ENCODE results near the gene CDHR3.

Gene CDHR3

DNA sequence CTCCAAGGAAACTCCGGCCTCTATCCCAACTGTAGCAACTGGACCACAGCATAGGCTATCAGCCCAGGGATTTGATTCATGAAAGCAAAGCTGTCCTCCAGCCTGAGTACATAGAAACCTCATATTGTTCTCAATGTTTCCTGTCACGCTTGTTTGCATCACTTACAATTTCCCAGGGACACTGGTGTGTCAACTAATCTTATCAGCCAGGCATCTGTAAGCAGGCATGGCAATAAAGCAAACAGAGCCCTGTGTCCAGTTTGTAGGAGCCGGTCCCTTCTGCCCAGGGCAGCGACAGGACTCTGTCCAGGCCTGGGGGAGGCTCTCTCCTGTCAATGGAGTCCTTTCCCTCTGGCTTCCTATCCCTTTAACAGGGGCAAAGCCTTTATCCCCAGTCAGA is 23.0 kb upstream of the CDHR3 start:
- no peak overlapping the region for H3K4me3 ChIP-seq (ENCODE audit: low read depth, low read length)
- in situ Hi-C loops (cut with HindIII; ENCODE audit: low sequenced_read_pairs), result no loop called here
- TF ChIP-seq, protein P1, sequence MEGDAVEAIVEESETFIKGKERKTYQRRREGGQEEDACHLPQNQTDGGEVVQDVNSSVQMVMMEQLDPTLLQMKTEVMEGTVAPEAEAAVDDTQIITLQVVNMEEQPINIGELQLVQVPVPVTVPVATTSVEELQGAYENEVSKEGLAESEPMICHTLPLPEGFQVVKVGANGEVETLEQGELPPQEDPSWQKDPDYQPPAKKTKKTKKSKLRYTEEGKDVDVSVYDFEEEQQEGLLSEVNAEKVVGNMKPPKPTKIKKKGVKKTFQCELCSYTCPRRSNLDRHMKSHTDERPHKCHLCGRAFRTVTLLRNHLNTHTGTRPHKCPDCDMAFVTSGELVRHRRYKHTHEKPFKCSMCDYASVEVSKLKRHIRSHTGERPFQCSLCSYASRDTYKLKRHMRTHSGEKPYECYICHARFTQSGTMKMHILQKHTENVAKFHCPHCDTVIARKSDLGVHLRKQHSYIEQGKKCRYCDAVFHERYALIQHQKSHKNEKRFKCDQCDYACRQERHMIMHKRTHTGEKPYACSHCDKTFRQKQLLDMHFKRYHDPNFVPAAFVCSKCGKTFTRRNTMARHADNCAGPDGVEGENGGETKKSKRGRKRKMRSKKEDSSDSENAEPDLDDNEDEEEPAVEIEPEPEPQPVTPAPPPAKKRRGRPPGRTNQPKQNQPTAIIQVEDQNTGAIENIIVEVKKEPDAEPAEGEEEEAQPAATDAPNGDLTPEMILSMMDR (IDR thresholded peaks at IDR 0.05; ENCODE audit: low read depth, low read length, missing control alignments), result no peak
- DNase-seq (ENCODE audit: low read depth), result no peak

DNA sequence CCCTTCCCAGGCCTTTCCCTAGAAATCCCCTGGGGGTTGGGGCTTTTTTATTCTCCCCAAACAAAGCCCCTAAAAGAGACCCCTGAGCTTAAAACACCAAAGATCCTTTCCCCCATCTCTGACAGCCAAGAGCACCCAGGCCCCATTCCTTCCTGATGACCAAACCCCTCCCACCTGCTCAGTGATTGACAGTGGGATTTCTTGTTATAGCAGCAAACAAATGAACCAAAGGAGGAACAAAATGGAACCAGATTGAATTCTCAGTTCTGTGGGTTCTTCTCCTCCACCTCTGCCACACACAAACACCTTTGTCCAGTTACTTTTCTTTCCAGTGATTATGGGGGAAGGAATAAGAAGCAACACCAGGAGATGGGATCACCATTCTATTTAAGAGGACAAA is 21.5 kb upstream of the CDHR3 start:
- TF ChIP-seq, protein P1 (IDR thresholded peaks at IDR 0.05; ENCODE audit: low read depth, low read length, missing control alignments), result no peak
- in situ Hi-C loops (cut with HindIII; ENCODE audit: low sequenced_read_pairs), result no loop called here
- H3K4me3 ChIP-seq (ENCODE audit: low read depth, low read length), result no peak overlapping the region
- DNase-seq (ENCODE audit: low read depth), result no peak

DNA sequence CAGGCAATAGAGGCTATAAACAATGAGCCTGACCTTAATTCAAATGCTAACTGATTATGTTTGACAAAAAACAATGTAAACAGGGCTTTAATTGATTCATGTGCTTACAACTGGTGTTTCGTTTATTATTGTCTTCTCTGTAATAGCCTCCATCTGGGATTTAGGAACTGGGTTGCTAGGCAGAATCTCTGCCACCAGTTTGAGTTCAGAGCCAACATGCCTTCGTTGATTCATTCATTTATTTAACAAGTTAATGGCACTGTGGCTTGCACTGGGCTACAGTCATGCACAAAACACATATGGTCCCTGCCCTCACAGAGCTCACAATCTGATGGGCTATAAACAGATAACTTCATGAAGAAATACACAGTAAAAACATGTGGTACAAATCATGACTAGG is 19.6 kb upstream of the CDHR3 start:
- in situ Hi-C loops (cut with HindIII; ENCODE audit: low sequenced_read_pairs), result no loop called here
- no peak for DNase-seq (ENCODE audit: low read depth)
- no peak overlapping the region for H3K4me3 ChIP-seq (ENCODE audit: low read depth, low read length)
- TF ChIP-seq, protein P1 (IDR thresholded peaks at IDR 0.05; ENCODE audit: low read depth, low read length, missing control alignments), result no peak

DNA sequence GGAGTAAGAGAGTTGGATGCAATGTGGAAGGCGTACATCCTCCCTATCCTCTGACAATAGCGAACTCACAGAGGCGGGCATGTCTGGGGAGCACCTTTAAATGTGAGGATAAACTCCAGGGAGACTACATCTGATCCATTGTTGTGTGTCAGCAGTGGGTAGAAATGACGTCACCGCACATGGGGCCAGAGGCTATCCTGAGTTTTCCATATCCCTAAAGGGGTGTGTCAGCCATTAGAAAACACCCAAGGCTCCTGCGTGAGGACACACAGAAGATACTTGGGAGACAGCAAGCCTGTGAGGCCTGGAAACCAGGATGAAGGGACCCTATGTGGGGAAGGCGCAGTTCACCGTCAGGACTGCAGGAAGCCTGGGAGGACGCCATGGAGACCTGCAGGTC is 17.2 kb upstream of the CDHR3 start:
- H3K4me3 ChIP-seq (ENCODE audit: low read depth, low read length), result no peak overlapping the region
- DNase-seq (ENCODE audit: low read depth), result no peak
- in situ Hi-C loops (cut with HindIII; ENCODE audit: low sequenced_read_pairs), result no loop called here
- TF ChIP-seq, protein P1 (IDR thresholded peaks at IDR 0.05; ENCODE audit: low read depth, low read length, missing control alignments), result no peak

DNA sequence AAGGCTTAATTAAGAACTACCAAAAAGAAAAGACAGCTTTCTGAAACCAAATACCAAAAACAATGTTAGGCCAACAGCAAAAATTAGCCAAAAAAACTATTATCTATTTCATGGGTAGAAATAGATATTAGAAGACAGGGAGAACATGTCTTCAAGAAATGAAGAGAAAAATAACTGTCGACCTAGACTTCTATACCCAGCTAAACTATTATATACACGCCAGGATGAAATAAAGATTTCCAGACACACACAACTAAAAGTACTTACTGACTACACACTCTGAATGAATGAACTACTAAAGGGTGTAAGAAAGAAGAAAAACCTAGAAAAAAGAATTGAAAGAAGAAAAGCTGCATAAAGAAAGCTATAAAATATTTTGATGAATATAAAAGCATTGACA is 11.5 kb upstream of the CDHR3 start:
- DNase-seq (ENCODE audit: low read depth), result no peak
- no peak overlapping the region for H3K4me3 ChIP-seq (ENCODE audit: low read depth, low read length)
- in situ Hi-C loops (cut with HindIII; ENCODE audit: low sequenced_read_pairs), result no loop called here
- TF ChIP-seq, protein P1 (IDR thresholded peaks at IDR 0.05; ENCODE audit: low read depth, low read length, missing control alignments), result no peak

DNA sequence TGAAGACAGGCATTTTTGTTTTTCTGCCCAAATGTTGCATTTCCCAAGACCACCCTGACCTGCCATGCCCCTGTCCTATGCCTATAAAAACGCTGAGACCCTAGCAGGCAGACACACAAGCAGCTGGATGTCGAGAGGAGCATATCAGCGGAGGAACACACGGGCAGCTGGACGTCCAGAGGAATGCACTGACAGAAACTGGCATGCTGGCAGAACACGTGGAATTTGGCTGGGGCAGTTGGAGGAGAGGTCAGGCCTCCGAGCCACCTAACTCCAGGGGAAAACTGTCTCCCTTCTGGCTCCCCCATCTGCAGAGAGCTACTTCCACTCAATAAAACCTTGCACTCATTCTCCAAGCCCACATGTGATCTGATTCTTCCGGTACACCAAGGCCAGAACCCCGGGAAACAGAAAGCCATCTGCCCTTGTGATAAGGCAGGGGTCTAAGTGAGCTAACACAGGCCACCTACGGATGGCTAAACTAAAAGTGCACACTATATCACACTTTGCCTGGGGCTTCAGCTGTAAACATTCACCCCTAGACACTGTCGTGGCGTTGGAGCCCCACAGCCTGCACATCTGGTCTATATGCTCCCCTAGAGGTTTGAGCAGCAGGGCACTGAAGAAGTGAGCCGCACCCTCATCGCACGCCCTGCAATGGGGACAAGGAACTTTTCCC is 10.0 kb upstream of the CDHR3 start:
- in situ Hi-C loops (cut with HindIII; ENCODE audit: low sequenced_read_pairs), result no loop called here
- no peak overlapping the region for H3K4me3 ChIP-seq (ENCODE audit: low read depth, low read length)
- TF ChIP-seq, protein P1 (IDR thresholded peaks at IDR 0.05; ENCODE audit: low read depth, low read length, missing control alignments), result no peak
- DNase-seq (ENCODE audit: low read depth), result no peak

Measured in astrocyte of the cerebellum (primary cell).